Lower lobe of right lung (tissue), 2 donors: ENCODE measurements around the gene OCA2. TPM values are rescaled to one million over a fixed set of nuclear protein-coding genes. Genes with fewer than 3 reads are reported as not detected.

Experiments
- ATAC-seq, 2 donors: fragments of 200-7000 bp; cut with Tn5 transposase; one replicate each; pipeline ENCODE4 v1.9.1; 2020 to 2022; ENCODE audit warnings: mild to moderate bottlenecking in 2 of 2, moderate library complexity in 2 of 2
- DNase-seq: peaks from one replicate; pipeline ENCODE4 v3.0.0-alpha.2; 2020
- H3K27ac ChIP-seq: fragments of 200-600 bp; one replicate; pipeline ENCODE4 v1.8.0; 2022
- H3K27me3 ChIP-seq: fragments of 200-600 bp; one replicate; pipeline ENCODE4 v1.8.0; 2022; ENCODE audit warnings: low read depth
- H3K36me3 ChIP-seq: fragments of 200-600 bp; one replicate; pipeline ENCODE4 v1.8.0; 2022; ENCODE audit warnings: mild to moderate bottlenecking
- H3K4me1 ChIP-seq: fragments of 200-600 bp; one replicate; pipeline ENCODE4 v1.8.0; 2022
- H3K4me3 ChIP-seq: fragments of 200-600 bp; one replicate; pipeline ENCODE4 v1.8.0; 2022; ENCODE audit warnings: mild to moderate bottlenecking
- H3K9me3 ChIP-seq: fragments of 200-600 bp; one replicate; pipeline ENCODE4 v1.8.0; 2022
- CTCF ChIP-seq: fragments of 200-600 bp; IDR thresholded peaks from one replicate; pipeline ENCODE4 v1.8.0; 2022; ENCODE audit warnings: antibody characterized with exemption, mild to moderate bottlenecking
- intact Hi-C: fragments of 100-400 bp; cut with DNase I; formaldehyde crosslinking; loops from one replicate; pipeline ENCODE4 v1.11.0; 2022
- total RNA-seq: library from RNA; stranded (reverse); fragmentation: NEBNext Ultra II Directional; extraction: Animal tissue kit (Norgen Biotek cat#: 25700); gene quantifications from one replicate; pipeline ENCODE4 v1.2.1, GENCODE V29; 2021
- donor health status: DM: no; HTN: yes; CAD: no; lungs with severe emphysema.

Gene OCA2
- total RNA-seq, 1 donor from 2014 or later, result 1.2 TPM

GRCh38 chr15:27846722-27847395 lies 252.3 kb downstream of the OCA2 start:
- Histone ChIP-seq H3K4me1 (no peaks in the 10 kb centered on the region), H3K9me3 (no peaks in the 10 kb centered on the region), H3K27me3 (no peaks in the 10 kb centered on the region), H3K36me3 (no peaks in the 10 kb centered on the region), H3K4me3 (no peak overlapping the region), H3K27ac (no peak overlapping the region)
- intact Hi-C loops, result no loop called here
- ATAC-seq (no peak), DNase-seq (no peak)
- no peak for TF ChIP-seq CTCF

- no peak for TF ChIP-seq CTCF
- H3K9me3 ChIP-seq, result no peaks in the 10 kb centered on the region
- no peak for DNase-seq
- H3K27me3 ChIP-seq, result no peaks in the 10 kb centered on the region
- no peak overlapping the region for H3K4me3 ChIP-seq
- ATAC-seq, result no peak
- H3K27ac ChIP-seq, result no peak overlapping the region
- intact Hi-C loops, result no loop called here
- no peaks in the 10 kb centered on the region for H3K4me1 ChIP-seq
- no peaks in the 10 kb centered on the region for H3K36me3 ChIP-seq
Measured at GRCh38 chr15:27845535-27846369, 253.4 kb downstream of the OCA2 start.

GRCh38 chr15:27844018-27844666 lies 255.0 kb downstream of the OCA2 start:
- no peaks in the 10 kb centered on the region for H3K36me3 ChIP-seq
- no peaks in the 10 kb centered on the region for H3K4me1 ChIP-seq
- no peaks in the 10 kb centered on the region for H3K9me3 ChIP-seq
- no peak for ATAC-seq
- H3K4me3 ChIP-seq, result no peak overlapping the region
- no peaks in the 10 kb centered on the region for H3K27me3 ChIP-seq
- no peak for TF ChIP-seq CTCF
- intact Hi-C loops, result no loop called here
- H3K27ac ChIP-seq, result no peak overlapping the region
- DNase-seq, result no peak

DNA sequence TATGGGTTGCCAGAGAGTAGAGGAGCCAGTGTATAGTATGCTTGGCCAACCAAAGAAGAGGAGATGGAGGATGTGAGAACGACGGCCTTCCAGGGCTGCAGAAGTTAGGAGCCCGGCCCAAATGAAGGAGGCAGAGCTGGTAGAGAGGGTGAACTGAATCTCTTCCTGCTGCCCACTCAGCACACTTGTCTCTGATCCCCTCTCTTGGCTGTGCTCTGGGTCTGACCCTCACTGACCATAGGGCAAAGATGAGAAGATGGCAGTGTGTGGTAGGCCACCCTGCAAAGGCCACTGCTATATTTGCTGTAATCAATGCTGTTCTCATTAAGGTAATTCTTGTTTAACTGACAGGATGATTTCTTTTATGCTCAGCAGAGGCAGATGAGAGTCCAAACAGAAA lies 256.0 kb downstream of the OCA2 start:
- H3K36me3 ChIP-seq, result no peaks in the 10 kb centered on the region
- H3K27ac ChIP-seq, result no peak overlapping the region
- intact Hi-C loops, result no loop called here
- no peaks in the 10 kb centered on the region for H3K27me3 ChIP-seq
- no peak for DNase-seq
- no peak overlapping the region for H3K4me3 ChIP-seq
- H3K9me3 ChIP-seq, result no peaks in the 10 kb centered on the region
- no peak for TF ChIP-seq CTCF
- H3K4me1 ChIP-seq, result no peaks in the 10 kb centered on the region
- ATAC-seq, result no peak

GRCh38 chr15:27842526-27842925 lies 256.6 kb downstream of the OCA2 start:
- Histone ChIP-seq H3K4me1 (no peaks in the 10 kb centered on the region), H3K27ac (no peak overlapping the region), H3K9me3 (no peaks in the 10 kb centered on the region), H3K36me3 (no peaks in the 10 kb centered on the region), H3K4me3 (no peak overlapping the region), H3K27me3 (no peaks in the 10 kb centered on the region)
- TF ChIP-seq CTCF, result no peak
- intact Hi-C loops, result no loop called here
- DNase-seq (no peak), ATAC-seq (no peak)
